Measurements from ENCODE around the gene HEPHL1.
"Not testable (repeated sequence)": the region's sequence is repeated elsewhere in the genome, so short reads cannot be mapped to it uniquely, and the experiment has no call there.

Gene HEPHL1

GRCh38 chr11:94090401-94090800 lies 69.2 kb downstream of the HEPHL1 start:
- no peak for DNase-seq (ENCODE audit: low read depth)

- no peak for DNase-seq (ENCODE audit: low read depth)
Measured at GRCh38 chr11:94091091-94091490, 69.9 kb downstream of the HEPHL1 start.

- DNase-seq (ENCODE audit: low read depth) = no peak
Measured at GRCh38 chr11:94100253-94100652, 79.1 kb downstream of the HEPHL1 start.

- no peak for DNase-seq (ENCODE audit: low read depth)
Measured at GRCh38 chr11:94103471-94103870, 82.3 kb downstream of the HEPHL1 start.

GRCh38 chr11:94104734-94105133 lies 83.6 kb downstream of the HEPHL1 start:
- no peak for DNase-seq (ENCODE audit: low read depth)

GRCh38 chr11:94106716-94107115 lies 85.6 kb downstream of the HEPHL1 start:
- no peak for DNase-seq (ENCODE audit: low read depth)

- DNase-seq (ENCODE audit: low read depth) = no peak
Measured at GRCh38 chr11:94107363-94107762, 86.2 kb downstream of the HEPHL1 start.

- DNase-seq (ENCODE audit: low read depth) = no peak
Measured at GRCh38 chr11:94111241-94111640, 90.1 kb downstream of the HEPHL1 start.

- no peak for DNase-seq (ENCODE audit: low read depth)
Measured at GRCh38 chr11:94111660-94112059, 90.5 kb downstream of the HEPHL1 start.

GRCh38 chr11:94112206-94112953 lies 91.2 kb downstream of the HEPHL1 start:
- DNase-seq (ENCODE audit: low read depth) = no peak

- DNase-seq (ENCODE audit: low read depth) = no peak
Measured at GRCh38 chr11:94117197-94117574, 96.0 kb downstream of the HEPHL1 start.

- DNase-seq (ENCODE audit: low read depth) = no peak
Measured at GRCh38 chr11:94117871-94118270, 96.7 kb downstream of the HEPHL1 start.

- DNase-seq (ENCODE audit: low read depth) = not testable (repeated sequence)
Measured at GRCh38 chr11:94119676-94120075, 98.5 kb downstream of the HEPHL1 start.

GRCh38 chr11:94120516-94120915 lies 99.4 kb downstream of the HEPHL1 start:
- DNase-seq (ENCODE audit: low read depth) = not testable (repeated sequence)

GRCh38 chr11:94120946-94121345 lies 99.8 kb downstream of the HEPHL1 start:
- no peak for DNase-seq (ENCODE audit: low read depth)

GRCh38 chr11:94125407-94126115 lies 104.4 kb downstream of the HEPHL1 start:
- no peak for DNase-seq (ENCODE audit: low read depth)

- DNase-seq (ENCODE audit: low read depth) = no peak
Measured at GRCh38 chr11:94127638-94128037, 106.5 kb downstream of the HEPHL1 start.

- DNase-seq (ENCODE audit: low read depth) = no peak
Measured at GRCh38 chr11:94128291-94128745, 107.2 kb downstream of the HEPHL1 start.

GRCh38 chr11:94128746-94129511 lies 107.8 kb downstream of the HEPHL1 start, which contains the start of gene PANX1:
PANX1 (plus strand) TSS chr11:94128841; CDS start chr11:94129313, 472 bp downstream.
- peak; percentile 69 for DNase-seq (ENCODE audit: low read depth)

- peak; percentile 35 for DNase-seq (ENCODE audit: low read depth)
Measured at GRCh38 chr11:94129512-94130297, 108.6 kb downstream of the HEPHL1 start.

GRCh38 chr11:94130298-94131046 lies 109.3 kb downstream of the HEPHL1 start:
- no peak for DNase-seq (ENCODE audit: low read depth)
